Neural crest cell (in vitro differentiated cells): ENCODE results near the gene PPAN. TPM values are rescaled to one million over a fixed set of nuclear protein-coding genes. Genes with fewer than 3 reads are reported as not detected.
A peak's percentile ranks its signal among the peaks of the same experiment; 100 is the strongest.

Experiments used
- DNase-seq: peaks from one replicate; pipeline ENCODE4 v3.0.0; 2021; ENCODE audit warnings: low read depth, mixed read lengths, low spot score
- H3K27ac Mint-ChIP-seq: one replicate; pipeline ENCODE4 v1.8.0; 2021; ENCODE audit warnings: mild to moderate bottlenecking, mixed read lengths; ENCODE audit not compliant: unreplicated experiment
- H3K27me3 Mint-ChIP-seq: 2 replicates; pipeline ENCODE4 v1.8.0; 2021; ENCODE audit warnings: low read depth, mild to moderate bottlenecking, mixed read lengths
- H3K36me3 Mint-ChIP-seq: 2 replicates; pipeline ENCODE4 v1.8.0; 2021; ENCODE audit warnings: low read depth, mild to moderate bottlenecking, mixed read lengths
- H3K4me1 Mint-ChIP-seq: 2 replicates; pipeline ENCODE4 v1.8.0; 2021; ENCODE audit warnings: mixed read lengths
- H3K4me3 Mint-ChIP-seq: one replicate; pipeline ENCODE4 v1.8.0; 2021; ENCODE audit warnings: mild to moderate bottlenecking, mixed read lengths
- H3K9me3 Mint-ChIP-seq: 2 replicates; pipeline ENCODE4 v1.8.0; 2021; ENCODE audit warnings: mixed read lengths
- CTCF ChIP-seq: fragments of 200-600 bp; sonication (generic); conservative IDR thresholded peaks from 2 replicates; pipeline ENCODE4 v1.5.0; 2021; ENCODE audit warnings: antibody characterized with exemption, mild to moderate bottlenecking
- total RNA-seq: library from RNA; stranded (reverse); gene quantifications from 2 replicates; pipeline ENCODE4 v1.2.1, GENCODE V29; 2021

PPAN gene
- total RNA-seq, 1 donor from 2014 or later: 77.8 TPM

- TF ChIP-seq CTCF: no peak
- H3K4me1 Mint-ChIP-seq: no peaks in the 10 kb centered on the region
- H3K9me3 Mint-ChIP-seq: no peaks in the 10 kb centered on the region
- no peak overlapping the region for H3K27ac Mint-ChIP-seq
- peaks cover 42% of the 10 kb centered on the region for H3K27me3 Mint-ChIP-seq
- H3K4me3 Mint-ChIP-seq: no peak overlapping the region
- no peak for DNase-seq
- no peaks in the 10 kb centered on the region for H3K36me3 Mint-ChIP-seq
Observed at GRCh38 chr19:10091370-10091687, 14.8 kb upstream of the PPAN start.

GRCh38 chr19:10091895-10092641 lies 14.1 kb upstream of the PPAN start:
- TF ChIP-seq CTCF: no peak
- Mint-ChIP-seq H3K4me1 (no peaks in the 10 kb centered on the region), H3K27ac (no peak overlapping the region), H3K27me3 (peaks cover 37% of the 10 kb centered on the region), H3K9me3 (no peaks in the 10 kb centered on the region), H3K36me3 (no peaks in the 10 kb centered on the region), H3K4me3 (no peak overlapping the region)
- no peak for DNase-seq

- Mint-ChIP-seq H3K9me3 (no peaks in the 10 kb centered on the region), H3K4me1 (no peaks in the 10 kb centered on the region), H3K4me3 (no peak overlapping the region), H3K27me3 (peaks cover 30% of the 10 kb centered on the region), H3K27ac (no peak overlapping the region), H3K36me3 (no peaks in the 10 kb centered on the region)
- no peak for DNase-seq
- no peak for TF ChIP-seq CTCF
Observed at GRCh38 chr19:10092648-10093294, 13.4 kb upstream of the PPAN start.

- Mint-ChIP-seq H3K27me3 (peaks cover 29% of the 10 kb centered on the region), H3K4me1 (no peaks in the 10 kb centered on the region), H3K4me3 (peak overlapping the region; percentile 27), H3K36me3 (no peaks in the 10 kb centered on the region), H3K9me3 (no peaks in the 10 kb centered on the region), H3K27ac (no peak overlapping the region)
- TF ChIP-seq CTCF: no peak
- DNase-seq: no peak
Observed at GRCh38 chr19:10093295-10094186, 12.6 kb upstream of the PPAN start.

- TF ChIP-seq CTCF: no peak
- no peak overlapping the region for H3K4me3 Mint-ChIP-seq
- no peak overlapping the region for H3K27ac Mint-ChIP-seq
- peaks cover 4% of the 10 kb centered on the region for H3K4me1 Mint-ChIP-seq
- H3K27me3 Mint-ChIP-seq: peaks cover 35% of the 10 kb centered on the region
- DNase-seq: no peak
- no peaks in the 10 kb centered on the region for H3K36me3 Mint-ChIP-seq
- no peaks in the 10 kb centered on the region for H3K9me3 Mint-ChIP-seq
Observed at GRCh38 chr19:10095622-10095947, 10.6 kb upstream of the PPAN start.
